HepG2 (cell line): ENCODE results near the gene CSNK1G1. TPM values are rescaled to one million over a fixed set of nuclear protein-coding genes. Genes with fewer than 3 reads are reported as not detected.

Experiments used
- CBFB ChIP-seq: sonication (generic); formaldehyde crosslinking; IDR thresholded peaks from 2 replicates; pipeline ENCODE4 v1.4.0; 2020; ENCODE audit warnings: missing genetic modification reagents
- CENPX ChIP-seq: sonication (generic); formaldehyde crosslinking; IDR thresholded peaks from 2 replicates; pipeline ENCODE4 v1.9.0; 2021; ENCODE audit warnings: mild to moderate bottlenecking, missing genetic modification reagents, moderate library complexity
- ETV5 ChIP-seq: IDR thresholded peaks from 2 replicates; pipeline ENCODE4 v1.6.1; 2018; ENCODE audit warnings: missing biosample characterization, missing genetic modification reagents, inconsistent platforms, borderline replicate concordance
- FOXK1 ChIP-seq: sonication (generic); formaldehyde crosslinking; IDR thresholded peaks from 2 replicates; pipeline ENCODE4 v1.4.0; 2020; ENCODE audit warnings: low read depth, missing genetic modification reagents, borderline replicate concordance
- HNRNPL ChIP-seq: fragments of 200-400 bp; formaldehyde crosslinking; IDR thresholded peaks from 2 replicates; pipeline ENCODE4 v1.6.1; 2017; ENCODE audit warnings: mild to moderate bottlenecking, low read depth, low read length
- NCOR1 ChIP-seq: fragments of 200-600 bp; sonication (generic); IDR thresholded peaks from 2 replicates; pipeline ENCODE4 v1.7.0; 2017; ENCODE audit warnings: antibody characterized with exemption, low read length, borderline replicate concordance
- RARG ChIP-seq: sonication (generic); formaldehyde crosslinking; IDR thresholded peaks from 2 replicates; pipeline ENCODE4 v1.4.0; 2020; ENCODE audit warnings: low read depth, mild to moderate bottlenecking, missing genetic modification reagents
- RFX3 ChIP-seq: IDR thresholded peaks from 2 replicates; pipeline ENCODE4 v1.6.1; 2016; ENCODE audit warnings: missing biosample characterization, missing genetic modification reagents
- ZBTB42 ChIP-seq: sonication (generic); formaldehyde crosslinking; IDR thresholded peaks from 2 replicates; pipeline ENCODE4 v1.5.0; 2020; ENCODE audit warnings: mild to moderate bottlenecking, missing genetic modification reagents
- ZFP82 ChIP-seq: sonication (generic); formaldehyde crosslinking; IDR thresholded peaks from 2 replicates; pipeline ENCODE4 v1.5.1; 2020; ENCODE audit warnings: mild to moderate bottlenecking, missing genetic modification reagents, borderline replicate concordance
- ZNF205 ChIP-seq: IDR thresholded peaks from 2 replicates; pipeline ENCODE4 v1.6.1; 2018; ENCODE audit warnings: missing biosample characterization, missing genetic modification reagents
- ZNF546 ChIP-seq: sonication (generic); formaldehyde crosslinking; conservative IDR thresholded peaks from 2 replicates; pipeline ENCODE4 v1.8.1; 2023; ENCODE audit warnings: mild to moderate bottlenecking, missing genetic modification reagents
- ZNF552 ChIP-seq: sonication (generic); formaldehyde crosslinking; IDR thresholded peaks from 2 replicates; pipeline ENCODE4 v1.9.0; 2022; ENCODE audit warnings: missing genetic modification reagents, mild to moderate bottlenecking, borderline replicate concordance
- ZNF619 ChIP-seq: sonication (generic); formaldehyde crosslinking; IDR thresholded peaks from 2 replicates; pipeline ENCODE4 v1.4.0; 2020; ENCODE audit warnings: mild to moderate bottlenecking, missing genetic modification reagents
- ZNF652 ChIP-seq: IDR thresholded peaks from 2 replicates; pipeline ENCODE4 v1.6.1; 2016; ENCODE audit warnings: low read depth, borderline replicate concordance
- polyA plus RNA-seq, 8 experiments: library from polyadenylated mRNA; depleted of rRNA in 3 of 8; stranded (reverse) in 7 of 8; unstranded in 1 of 8; fragments of >200 nt; fragmentation: Illumina TruSeq in 4 of 8; extraction: Trizol in 4 of 8; gene quantifications; 2 replicates each; pipeline versions ENCODE4 v1.2.1 to v1.2.3, GENCODE V29; 2011 to 2016; ENCODE audit warnings: low read depth in 4 of 8, missing spikeins in 1 of 8, mixed read lengths in 1 of 8; ENCODE audit not compliant: insufficient read depth in 1 of 8
- total RNA-seq, 5 experiments: library from RNA; depleted of rRNA; stranded (reverse); fragments of >200 nt; fragmentation: Illumina TruSeq; extraction: Trizol; gene quantifications; 2 replicates each; pipeline ENCODE4 v1.2.3, GENCODE V29; 2016; ENCODE audit warnings: low read depth in 1 of 5
- TF ChIP-seq, protein P1 (sequence below): sonication (generic); formaldehyde crosslinking; IDR thresholded peaks from 2 replicates; pipeline ENCODE4 v1.4.0; 2020; ENCODE audit warnings: missing genetic modification reagents, borderline replicate concordance
- TF ChIP-seq, protein P2 (sequence below): sonication (generic); formaldehyde crosslinking; IDR thresholded peaks from 2 replicates; pipeline ENCODE4 v1.5.0; 2020; ENCODE audit warnings: mild to moderate bottlenecking, missing genetic modification reagents, moderate library complexity
- TF ChIP-seq, protein P3 (sequence below): sonication (generic); formaldehyde crosslinking; IDR thresholded peaks from 2 replicates; pipeline ENCODE4 v1.4.0; 2020; ENCODE audit warnings: missing genetic modification reagents
- TF ChIP-seq, protein P4 (sequence below): sonication (generic); formaldehyde crosslinking; IDR thresholded peaks from 2 replicates; pipeline ENCODE4 v1.8.0; 2022; ENCODE audit warnings: mild to moderate bottlenecking, missing genetic modification reagents, moderate library complexity
- TF ChIP-seq, protein P5 (sequence below): sonication (generic); formaldehyde crosslinking; IDR thresholded peaks from 2 replicates; pipeline ENCODE4 v1.4.0; 2020; ENCODE audit warnings: missing genetic modification reagents
- TF ChIP-seq, protein P6 (sequence below): sonication (generic); formaldehyde crosslinking; IDR thresholded peaks from 2 replicates; pipeline ENCODE4 v1.5.0; 2020; ENCODE audit warnings: mild to moderate bottlenecking, missing genetic modification reagents

CSNK1G1 gene
- total and polyA plus RNA-seq, 2 of the 13 experiments (the other 11 are each of a cell fraction or from before 2014, with no cell fraction given), result 8.5 to 12.6 TPM

DNA sequence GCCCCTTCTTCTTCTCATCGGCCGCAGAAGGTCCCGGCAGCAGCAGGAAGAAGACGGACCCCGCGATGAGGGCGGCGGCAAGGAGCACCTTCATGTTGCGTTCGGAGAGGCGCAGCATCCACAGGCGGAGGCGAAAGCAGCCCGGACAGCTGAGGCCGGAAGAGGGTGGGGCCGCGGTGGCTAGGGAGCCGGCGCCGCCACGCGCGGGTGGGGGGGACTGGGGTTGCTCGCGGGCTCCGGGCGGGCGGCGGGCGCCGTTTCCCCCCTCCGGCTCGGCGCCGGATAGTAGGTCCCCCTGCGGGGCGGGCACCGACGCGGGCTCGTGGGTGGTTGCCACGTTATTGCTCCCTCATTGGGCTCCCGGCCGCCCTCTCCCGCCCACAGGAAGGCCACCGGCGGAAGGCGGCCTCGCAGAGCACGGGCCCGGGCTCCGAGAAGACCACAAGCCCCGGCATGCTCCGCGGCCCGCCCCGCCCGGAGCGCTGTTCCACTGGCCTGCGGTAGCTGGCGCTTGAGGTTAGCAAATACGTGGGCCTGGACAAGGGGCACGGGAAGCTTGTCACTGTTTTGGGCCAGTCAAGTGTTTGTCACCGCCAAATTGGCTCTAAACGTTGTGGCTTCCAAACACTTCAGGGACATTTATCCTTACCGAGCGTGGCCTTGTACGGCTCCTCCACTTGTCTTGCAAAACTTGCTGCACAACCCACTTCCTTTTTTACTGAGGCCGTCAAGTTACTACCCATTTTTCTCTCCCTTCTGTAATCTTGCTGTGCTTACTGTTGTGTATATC is 192.9 kb downstream of the CSNK1G1 start, which contains the start of gene PPIB (continued):
- TF ChIP-seq, protein P1, sequence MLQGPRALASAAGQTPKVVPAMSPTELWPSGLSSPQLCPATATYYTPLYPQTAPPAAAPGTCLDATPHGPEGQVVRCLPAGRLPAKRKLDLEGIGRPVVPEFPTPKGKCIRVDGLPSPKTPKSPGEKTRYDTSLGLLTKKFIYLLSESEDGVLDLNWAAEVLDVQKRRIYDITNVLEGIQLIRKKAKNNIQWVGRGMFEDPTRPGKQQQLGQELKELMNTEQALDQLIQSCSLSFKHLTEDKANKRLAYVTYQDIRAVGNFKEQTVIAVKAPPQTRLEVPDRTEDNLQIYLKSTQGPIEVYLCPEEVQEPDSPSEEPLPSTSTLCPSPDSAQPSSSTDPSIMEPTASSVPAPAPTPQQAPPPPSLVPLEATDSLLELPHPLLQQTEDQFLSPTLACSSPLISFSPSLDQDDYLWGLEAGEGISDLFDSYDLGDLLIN (CRISPR knock-in tag), result no peak; the same call in 1 of the 2 replicates
- 0 out of 2 replicates have a peak, but pooled peaks have one; percentile 58 for TF ChIP-seq ZNF546 (CRISPR knock-in tag)
- peak; percentile 82 for TF ChIP-seq ETV5
- TF ChIP-seq ZNF652 (CRISPR knock-in tag), result no peak
- TF ChIP-seq NCOR1, result no peak
- TF ChIP-seq, protein P2, sequence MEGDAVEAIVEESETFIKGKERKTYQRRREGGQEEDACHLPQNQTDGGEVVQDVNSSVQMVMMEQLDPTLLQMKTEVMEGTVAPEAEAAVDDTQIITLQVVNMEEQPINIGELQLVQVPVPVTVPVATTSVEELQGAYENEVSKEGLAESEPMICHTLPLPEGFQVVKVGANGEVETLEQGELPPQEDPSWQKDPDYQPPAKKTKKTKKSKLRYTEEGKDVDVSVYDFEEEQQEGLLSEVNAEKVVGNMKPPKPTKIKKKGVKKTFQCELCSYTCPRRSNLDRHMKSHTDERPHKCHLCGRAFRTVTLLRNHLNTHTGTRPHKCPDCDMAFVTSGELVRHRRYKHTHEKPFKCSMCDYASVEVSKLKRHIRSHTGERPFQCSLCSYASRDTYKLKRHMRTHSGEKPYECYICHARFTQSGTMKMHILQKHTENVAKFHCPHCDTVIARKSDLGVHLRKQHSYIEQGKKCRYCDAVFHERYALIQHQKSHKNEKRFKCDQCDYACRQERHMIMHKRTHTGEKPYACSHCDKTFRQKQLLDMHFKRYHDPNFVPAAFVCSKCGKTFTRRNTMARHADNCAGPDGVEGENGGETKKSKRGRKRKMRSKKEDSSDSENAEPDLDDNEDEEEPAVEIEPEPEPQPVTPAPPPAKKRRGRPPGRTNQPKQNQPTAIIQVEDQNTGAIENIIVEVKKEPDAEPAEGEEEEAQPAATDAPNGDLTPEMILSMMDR (CRISPR knock-in tag), result peak; percentile 89
- TF ChIP-seq FOXK1 (CRISPR knock-in tag), result peak; percentile 58; the same call in 1 of the 2 replicates
- TF ChIP-seq, protein P3, sequence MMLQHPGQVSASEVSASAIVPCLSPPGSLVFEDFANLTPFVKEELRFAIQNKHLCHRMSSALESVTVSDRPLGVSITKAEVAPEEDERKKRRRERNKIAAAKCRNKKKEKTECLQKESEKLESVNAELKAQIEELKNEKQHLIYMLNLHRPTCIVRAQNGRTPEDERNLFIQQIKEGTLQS (CRISPR knock-in tag), result no peak
- TF ChIP-seq CENPX, result no peak
- TF ChIP-seq ZNF205 (CRISPR knock-in tag), result peak; percentile 35; the same call in 1 of the 2 replicates
- no peak for TF ChIP-seq ZFP82
- peak; percentile 47; the same call in 1 of the 2 replicates for TF ChIP-seq ZNF552 (CRISPR knock-in tag)
- TF ChIP-seq, protein P4, sequence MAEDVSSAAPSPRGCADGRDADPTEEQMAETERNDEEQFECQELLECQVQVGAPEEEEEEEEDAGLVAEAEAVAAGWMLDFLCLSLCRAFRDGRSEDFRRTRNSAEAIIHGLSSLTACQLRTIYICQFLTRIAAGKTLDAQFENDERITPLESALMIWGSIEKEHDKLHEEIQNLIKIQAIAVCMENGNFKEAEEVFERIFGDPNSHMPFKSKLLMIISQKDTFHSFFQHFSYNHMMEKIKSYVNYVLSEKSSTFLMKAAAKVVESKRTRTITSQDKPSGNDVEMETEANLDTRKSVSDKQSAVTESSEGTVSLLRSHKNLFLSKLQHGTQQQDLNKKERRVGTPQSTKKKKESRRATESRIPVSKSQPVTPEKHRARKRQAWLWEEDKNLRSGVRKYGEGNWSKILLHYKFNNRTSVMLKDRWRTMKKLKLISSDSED (CRISPR knock-in tag), result no peak
- TF ChIP-seq, protein P5, sequence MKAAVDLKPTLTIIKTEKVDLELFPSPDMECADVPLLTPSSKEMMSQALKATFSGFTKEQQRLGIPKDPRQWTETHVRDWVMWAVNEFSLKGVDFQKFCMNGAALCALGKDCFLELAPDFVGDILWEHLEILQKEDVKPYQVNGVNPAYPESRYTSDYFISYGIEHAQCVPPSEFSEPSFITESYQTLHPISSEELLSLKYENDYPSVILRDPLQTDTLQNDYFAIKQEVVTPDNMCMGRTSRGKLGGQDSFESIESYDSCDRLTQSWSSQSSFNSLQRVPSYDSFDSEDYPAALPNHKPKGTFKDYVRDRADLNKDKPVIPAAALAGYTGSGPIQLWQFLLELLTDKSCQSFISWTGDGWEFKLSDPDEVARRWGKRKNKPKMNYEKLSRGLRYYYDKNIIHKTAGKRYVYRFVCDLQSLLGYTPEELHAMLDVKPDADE (CRISPR knock-in tag), result no peak
- TF ChIP-seq CBFB (CRISPR knock-in tag), result 0 out of 2 replicates have a peak, but pooled peaks have one; percentile 14
- TF ChIP-seq RFX3 (CRISPR knock-in tag), result no peak
- TF ChIP-seq HNRNPL, result 0 out of 2 replicates have a peak, but pooled peaks have one; percentile 29
- TF ChIP-seq ZNF619 (CRISPR knock-in tag), result no peak
- TF ChIP-seq, protein P6, sequence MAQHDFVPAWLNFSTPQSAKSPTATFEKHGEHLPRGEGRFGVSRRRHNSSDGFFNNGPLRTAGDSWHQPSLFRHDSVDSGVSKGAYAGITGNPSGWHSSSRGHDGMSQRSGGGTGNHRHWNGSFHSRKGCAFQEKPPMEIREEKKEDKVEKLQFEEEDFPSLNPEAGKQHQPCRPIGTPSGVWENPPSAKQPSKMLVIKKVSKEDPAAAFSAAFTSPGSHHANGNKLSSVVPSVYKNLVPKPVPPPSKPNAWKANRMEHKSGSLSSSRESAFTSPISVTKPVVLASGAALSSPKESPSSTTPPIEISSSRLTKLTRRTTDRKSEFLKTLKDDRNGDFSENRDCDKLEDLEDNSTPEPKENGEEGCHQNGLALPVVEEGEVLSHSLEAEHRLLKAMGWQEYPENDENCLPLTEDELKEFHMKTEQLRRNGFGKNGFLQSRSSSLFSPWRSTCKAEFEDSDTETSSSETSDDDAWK (CRISPR knock-in tag), result no peak
- 0 out of 2 replicates have a peak, but pooled peaks have one; percentile 52 for TF ChIP-seq ZBTB42 (CRISPR knock-in tag)
- TF ChIP-seq RARG (CRISPR knock-in tag), result no peak
